GM21515 (cell line): Measurements from ENCODE around the gene SLC5A10.
A peak's percentile ranks its signal among the peaks of the same experiment; 100 is the strongest.
"Not testable (repeated sequence)": the region's sequence is repeated elsewhere in the genome, so short reads cannot be mapped to it uniquely, and the experiment has no call there.

Experiments
- ATAC-seq: cut with Tn5 transposase; IDR thresholded peaks from one replicate; pipeline ENCODE4 v1.9.1; 2021; ENCODE audit not compliant: unreplicated experiment

The SLC5A10 gene

GRCh38 chr17:19016297-19016696 is 64.3 kb downstream of the SLC5A10 start:
- ATAC-seq: no peak

- ATAC-seq: no peak
Measured at GRCh38 chr17:19016881-19017280, 64.9 kb downstream of the SLC5A10 start.

GRCh38 chr17:19017401-19017800 is 65.4 kb downstream of the SLC5A10 start:
- ATAC-seq: no peak

- ATAC-seq: no peak
Measured at GRCh38 chr17:19017804-19018599, 66.0 kb downstream of the SLC5A10 start.

- ATAC-seq: no peak
Measured at GRCh38 chr17:19018600-19018950, 66.6 kb downstream of the SLC5A10 start.

GRCh38 chr17:19019041-19019941 is 67.3 kb downstream of the SLC5A10 start:
- ATAC-seq: no peak

- ATAC-seq: no peak
Measured at GRCh38 chr17:19020016-19020415, 68.1 kb downstream of the SLC5A10 start.

GRCh38 chr17:19021011-19021621 is 69.2 kb downstream of the SLC5A10 start:
- not testable (repeated sequence) for ATAC-seq

GRCh38 chr17:19021622-19022083 is 69.7 kb downstream of the SLC5A10 start:
- no peak for ATAC-seq

GRCh38 chr17:19022128-19022527 is 70.2 kb downstream of the SLC5A10 start:
- ATAC-seq: no peak

- no peak for ATAC-seq
Measured at GRCh38 chr17:19022747-19023146, 70.8 kb downstream of the SLC5A10 start.

- no peak for ATAC-seq
Measured at GRCh38 chr17:19023209-19023999, 71.4 kb downstream of the SLC5A10 start.

GRCh38 chr17:19024101-19025078 is 72.4 kb downstream of the SLC5A10 start:
- ATAC-seq: no peak

- not testable (repeated sequence) for ATAC-seq
Measured at GRCh38 chr17:19028671-19029070, 76.7 kb downstream of the SLC5A10 start.

GRCh38 chr17:19029740-19030139 is 77.8 kb downstream of the SLC5A10 start:
- ATAC-seq: not testable (repeated sequence)

GRCh38 chr17:19030771-19031449 is 78.9 kb downstream of the SLC5A10 start:
- ATAC-seq: not testable (repeated sequence)

- not testable (repeated sequence) for ATAC-seq
Measured at GRCh38 chr17:19031729-19032128, 79.8 kb downstream of the SLC5A10 start.

- peak; percentile 38 for ATAC-seq
Measured at GRCh38 chr17:19032377-19032988, 80.5 kb downstream of the SLC5A10 start.
